Measurements from ENCODE around the gene SLAMF1.

DNA sequence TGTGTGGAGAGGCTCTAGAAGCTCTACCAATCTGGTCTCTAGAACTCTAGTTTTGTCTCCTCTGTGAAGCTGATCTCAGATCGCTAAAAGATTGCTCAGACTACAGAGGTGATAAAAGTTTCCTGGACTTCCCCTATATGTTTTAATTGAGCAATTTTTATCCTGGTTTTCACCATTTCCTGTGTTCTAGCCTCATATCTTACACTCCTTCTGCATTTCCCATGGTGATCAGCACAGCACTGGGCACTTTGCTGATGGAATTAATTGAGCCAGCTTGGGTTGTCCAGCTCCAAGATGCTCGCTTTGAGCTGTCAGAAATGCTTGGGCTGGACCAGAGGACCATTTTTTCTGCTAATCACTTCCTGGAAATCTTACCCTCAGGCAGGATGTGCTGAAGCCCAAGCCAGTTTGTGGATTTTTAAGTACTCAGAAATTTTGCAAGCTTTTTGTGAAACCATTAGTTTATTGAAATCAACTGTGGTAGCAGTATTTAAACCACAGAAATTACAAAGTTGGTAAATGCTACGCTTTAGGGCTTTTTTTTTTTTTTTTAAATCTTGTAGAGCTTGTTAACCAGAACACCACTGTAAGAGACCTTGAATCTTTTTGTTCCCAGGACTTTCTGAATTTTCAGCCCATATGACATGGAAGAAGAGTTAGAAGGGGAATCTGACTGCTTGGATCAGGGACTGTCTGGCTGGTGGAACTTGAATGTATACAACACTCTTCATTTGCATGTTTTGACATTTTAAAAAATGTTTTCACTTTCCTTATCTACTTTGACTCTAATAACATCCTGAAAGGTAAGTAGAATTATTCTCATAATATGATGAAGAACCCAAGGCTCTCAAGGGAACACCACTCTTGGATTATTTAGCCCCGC is 36.4 kb upstream of the SLAMF1 start:
- TF ChIP-seq, protein P1, sequence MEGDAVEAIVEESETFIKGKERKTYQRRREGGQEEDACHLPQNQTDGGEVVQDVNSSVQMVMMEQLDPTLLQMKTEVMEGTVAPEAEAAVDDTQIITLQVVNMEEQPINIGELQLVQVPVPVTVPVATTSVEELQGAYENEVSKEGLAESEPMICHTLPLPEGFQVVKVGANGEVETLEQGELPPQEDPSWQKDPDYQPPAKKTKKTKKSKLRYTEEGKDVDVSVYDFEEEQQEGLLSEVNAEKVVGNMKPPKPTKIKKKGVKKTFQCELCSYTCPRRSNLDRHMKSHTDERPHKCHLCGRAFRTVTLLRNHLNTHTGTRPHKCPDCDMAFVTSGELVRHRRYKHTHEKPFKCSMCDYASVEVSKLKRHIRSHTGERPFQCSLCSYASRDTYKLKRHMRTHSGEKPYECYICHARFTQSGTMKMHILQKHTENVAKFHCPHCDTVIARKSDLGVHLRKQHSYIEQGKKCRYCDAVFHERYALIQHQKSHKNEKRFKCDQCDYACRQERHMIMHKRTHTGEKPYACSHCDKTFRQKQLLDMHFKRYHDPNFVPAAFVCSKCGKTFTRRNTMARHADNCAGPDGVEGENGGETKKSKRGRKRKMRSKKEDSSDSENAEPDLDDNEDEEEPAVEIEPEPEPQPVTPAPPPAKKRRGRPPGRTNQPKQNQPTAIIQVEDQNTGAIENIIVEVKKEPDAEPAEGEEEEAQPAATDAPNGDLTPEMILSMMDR (IDR thresholded peaks at IDR 0.05; ENCODE audit: insufficient read depth, low read depth, low read length) = no peak
- no peak for TF ChIP-seq EZH2 (IDR thresholded peaks at IDR 0.05; ENCODE audit: insufficient read depth, low read length)
